IMR-90 (cell line): ENCODE measurements around the gene GNAT1. TPM values are rescaled to one million over a fixed set of nuclear protein-coding genes. Genes with fewer than 3 reads are reported as not detected.

Source experiments
- ATAC-seq: fragments of 200-7000 bp; cut with Tn5 transposase; 2 replicates; pipeline ENCODE4 v1.9.1; 2020; ENCODE audit warnings: low read depth, mild to moderate bottlenecking, moderate library complexity
- BruUV-seq: library from RNA; stranded (reverse); fragments of 400-500 nt; replicated peaks from 2 replicates; lab custom pipeline; 2021; lab: Mats Ljungman, UMichigan
- CTCF ChIA-PET: fragments of 300-600 bp; formaldehyde crosslinking; extraction: SDS; loops from one replicate; lab custom pipeline; 2021; ENCODE audit warnings: antibody characterized with exemption; lab: Yijun Ruan, JAX
- POLR2A ChIA-PET: fragments of 300-600 bp; sonication (Branson Sonifier 250); formaldehyde crosslinking; loops from one replicate; lab custom pipeline; 2022; ENCODE audit warnings: antibody characterized with exemption; ENCODE audit not compliant: unreplicated experiment; lab: Charles Lee
- DNase-seq: peaks from one replicate; pipeline ENCODE4 v3.0.0; 2013
- H2AFZ ChIP-seq: replicated peaks from 2 replicates; pipeline ENCODE3; 2013; ENCODE audit warnings: low read length, mild to moderate bottlenecking; ENCODE audit not compliant: poor library complexity
- H2AK5ac ChIP-seq: 2 replicates; pipeline ENCODE4 v1.6.1; 2013; ENCODE audit warnings: low read depth, low read length, inconsistent platforms
- H2AK9ac ChIP-seq: replicated peaks from 2 replicates; pipeline ENCODE3; 2013; ENCODE audit warnings: mild to moderate bottlenecking, low read depth, low read length, moderate library complexity; ENCODE audit not compliant: poor library complexity
- H2BK120ac ChIP-seq: 2 replicates; pipeline ENCODE4 v1.6.1; 2013; ENCODE audit warnings: low read depth, low read length, inconsistent platforms
- H2BK15ac ChIP-seq: 3 replicates; pipeline ENCODE4 v1.6.1; 2013; ENCODE audit warnings: low read depth, low read length, inconsistent platforms
- H2BK20ac ChIP-seq: 2 replicates; pipeline ENCODE4 v1.6.1; 2013; ENCODE audit warnings: low read depth, mild to moderate bottlenecking, inconsistent platforms, low read length, moderate library complexity
- H2BK5ac ChIP-seq: 2 replicates; pipeline ENCODE4 v1.6.1; 2013; ENCODE audit warnings: mild to moderate bottlenecking, low read depth, low read length, inconsistent platforms; ENCODE audit not compliant: poor library complexity, severe bottlenecking
- H3K14ac ChIP-seq: replicated peaks from 2 replicates; pipeline ENCODE4 v1.6.1; 2013; ENCODE audit warnings: low read depth, low read length, inconsistent platforms
- H3K18ac ChIP-seq: 2 replicates; pipeline ENCODE4 v1.6.1; 2013; ENCODE audit warnings: low read depth, low read length, control low read depth
- H3K23ac ChIP-seq: 2 replicates; pipeline ENCODE4 v1.6.1; 2013; ENCODE audit warnings: low read depth, low read length, inconsistent platforms
- H3K27ac ChIP-seq: 2 replicates; pipeline ENCODE4 v1.5.1; 2013; ENCODE audit warnings: mild to moderate bottlenecking, control low read depth, low read length; ENCODE audit not compliant: insufficient read depth
- H3K27me3 ChIP-seq: 2 replicates; pipeline ENCODE4 v1.6.1; 2013; ENCODE audit warnings: low read length; ENCODE audit not compliant: control insufficient read depth, insufficient read depth
- H3K36me3 ChIP-seq: 2 replicates; pipeline ENCODE4 v1.6.1; 2013; ENCODE audit warnings: low read length, mixed read lengths; ENCODE audit not compliant: control insufficient read depth, insufficient read depth
- H3K4ac ChIP-seq: 2 replicates; pipeline ENCODE4 v1.6.1; 2013; ENCODE audit warnings: low read depth, low read length, inconsistent platforms
- H3K4me1 ChIP-seq: 2 replicates; pipeline ENCODE4 v1.6.1; 2013; ENCODE audit warnings: low read length, mixed read lengths; ENCODE audit not compliant: control insufficient read depth, insufficient read depth
- H3K4me2 ChIP-seq: 2 replicates; pipeline ENCODE4 v1.6.1; 2013; ENCODE audit warnings: low read depth, mild to moderate bottlenecking, control low read depth, low read length, moderate library complexity
- H3K4me3 ChIP-seq: 2 replicates; pipeline ENCODE4 v1.5.1; 2013; ENCODE audit warnings: low read depth, mild to moderate bottlenecking, control low read depth, low read length, moderate library complexity; ENCODE audit not compliant: insufficient read depth
- H3K56ac ChIP-seq: 2 replicates; pipeline ENCODE4 v1.6.1; 2013; ENCODE audit warnings: low read length, inconsistent platforms; ENCODE audit not compliant: insufficient read depth; ENCODE audit errors: extremely low read depth
- H3K79me1 ChIP-seq, 2 experiments: 2 replicates each; pipeline ENCODE4 v1.6.1; 2013; ENCODE audit warnings: low read length in 2 of 2, inconsistent platforms in 1 of 2, low read depth in 1 of 2
- H3K9ac ChIP-seq: 2 replicates; pipeline ENCODE4 v1.6.1; 2013; ENCODE audit warnings: low read depth, low read length, control low read depth
- H3K9me1 ChIP-seq: 2 replicates; pipeline ENCODE4 v1.6.1; 2013; ENCODE audit warnings: low read length, inconsistent platforms; ENCODE audit not compliant: insufficient read depth
- H3K9me3 ChIP-seq: 2 replicates; pipeline ENCODE4 v1.6.1; 2013; ENCODE audit warnings: low read length; ENCODE audit not compliant: control insufficient read depth, insufficient read depth
- H4K20me1 ChIP-seq: 2 replicates; pipeline ENCODE4 v1.6.1; 2013; ENCODE audit warnings: low read length, inconsistent platforms; ENCODE audit not compliant: insufficient read depth
- H4K5ac ChIP-seq: 2 replicates; pipeline ENCODE4 v1.6.1; 2013; ENCODE audit warnings: mild to moderate bottlenecking, low read depth, low read length, control low read depth
- H4K8ac ChIP-seq, 2 experiments: 2 replicates each; pipeline ENCODE4 v1.6.1; 2013; ENCODE audit warnings: low read depth in 2 of 2, low read length in 2 of 2, control low read depth in 1 of 2, inconsistent platforms in 1 of 2
- H4K91ac ChIP-seq: 2 replicates; pipeline ENCODE4 v1.6.1; 2013; ENCODE audit warnings: low read depth, low read length, inconsistent platforms; ENCODE audit not compliant: insufficient read depth
- BHLHE40 ChIP-seq: fragments of 150-350 bp; IDR thresholded peaks from 2 replicates; pipeline ENCODE4 v1.6.1; 2016; ENCODE audit warnings: mild to moderate bottlenecking, low read depth, low read length
- CEBPB ChIP-seq: IDR thresholded peaks from 2 replicates; pipeline ENCODE4 v1.6.1; 2012; ENCODE audit warnings: low read depth, low read length, improper control_type of control experiment
- CTCF ChIP-seq: conservative IDR thresholded peaks from 2 replicates; pipeline ENCODE4 v1.5.1; 2012; ENCODE audit warnings: mild to moderate bottlenecking, low read depth, low read length, improper control_type of control experiment
- ELK1 ChIP-seq: fragments of 150-350 bp; IDR thresholded peaks from 2 replicates; pipeline ENCODE4 v1.6.1; 2016; ENCODE audit warnings: low read depth, mild to moderate bottlenecking, low read length, moderate library complexity, borderline replicate concordance
- FOS ChIP-seq: fragments of 150-350 bp; IDR thresholded peaks from 2 replicates; pipeline ENCODE4 v1.6.1; 2016; ENCODE audit warnings: low read depth, low read length
- MAFK ChIP-seq: IDR thresholded peaks from 2 replicates; pipeline ENCODE4 v1.6.1; 2012; ENCODE audit warnings: low read depth, low read length, improper control_type of control experiment
- MXI1 ChIP-seq: IDR thresholded peaks from 2 replicates; pipeline ENCODE4 v1.6.1; 2012; ENCODE audit warnings: low read depth, mild to moderate bottlenecking, low read length, moderate library complexity, borderline replicate concordance
- RAD21 ChIP-seq: IDR thresholded peaks from 2 replicates; pipeline ENCODE4 v1.6.1; 2012; ENCODE audit warnings: low read length, improper control_type of control experiment
- RCOR1 ChIP-seq: IDR thresholded peaks from 2 replicates; pipeline ENCODE4 v1.6.1; 2012; ENCODE audit warnings: mild to moderate bottlenecking, low read length, improper control_type of control experiment; ENCODE audit not compliant: insufficient replicate concordance
- RFX5 ChIP-seq: IDR thresholded peaks from 2 replicates; pipeline ENCODE4 v1.8.0; 2012; ENCODE audit warnings: low read depth, mild to moderate bottlenecking, low read length, moderate library complexity
- USF2 ChIP-seq: fragments of 150-350 bp; IDR thresholded peaks from 2 replicates; pipeline ENCODE4 v1.6.1; 2017; ENCODE audit warnings: mild to moderate bottlenecking, antibody characterized with exemption, low read length, low read depth
- WGBS, 2 experiments: methylation state at CpG; one replicate each; pipeline versions ENCODE4 v1.1.5 to v1.1.7; 2013; ENCODE audit warnings: missing lambda C conversion rate in 2 of 2; ENCODE audit not compliant: insufficient read length in 1 of 2; ENCODE audit errors: extremely low coverage in 2 of 2; 5-methylcytosine and 5-hydroxymethylcytosine counted together
- dilution Hi-C: fragments of 300-500 bp; cut with HindIII; formaldehyde crosslinking; loops from one replicate; pipeline ENCODE4 v1.14.3; 2018; ENCODE audit warnings: low sequenced_read_pairs; ENCODE audit not compliant: unreplicated experiment
- in situ Hi-C: fragments of 300-500 bp; cut with MboI; formaldehyde crosslinking; loops from 3 replicates; pipeline ENCODE4 v1.14.3; 2019; ENCODE audit warnings: low sequenced_read_pairs, inconsistent platforms, mixed read lengths
- intact Hi-C: fragments of 100-400 bp; cut with micrococcal nuclease; formaldehyde crosslinking; loops from 2 replicates; pipeline ENCODE4 v1.10.0; 2022
- polyA plus RNA-seq, 3 experiments: library from polyadenylated mRNA; depleted of rRNA; stranded (reverse); fragments of >200 nt; gene quantifications; 2 replicates each; pipeline ENCODE4 v1.2.3, GENCODE V29; 2012; ENCODE audit warnings: low replicate concordance in 1 of 3
- total RNA-seq: library from RNA; depleted of rRNA; stranded (reverse); fragments of >200 nt; gene quantifications from 2 replicates; pipeline ENCODE4 v1.2.3, GENCODE V29; 2012

Gene GNAT1
- total and polyA plus RNA-seq, 2 of the 4 experiments (the other 2 are of a cell fraction) = not detected

- TF ChIP-seq USF2 (no peak), CTCF (no peak)
Measured at GRCh38 chr3:50167841-50168209, 23.6 kb upstream of the GNAT1 start (continued).

GRCh38 chr3:50168388-50168787, 23.0 kb upstream of the GNAT1 start:
- peak overlapping the region in 1 of 2 experiments; percentile 4; a peak in 1 of 4 replicates for H4K8ac ChIP-seq
- no peak overlapping the region for H3K4me2 ChIP-seq
- peak overlapping the region; percentile 26; the same call in 1 of the 2 replicates for H3K14ac ChIP-seq
- no peak overlapping the region for H4K5ac ChIP-seq
- H2BK120ac ChIP-seq = peak overlapping the region; percentile 22
- no peak overlapping the region; the same call in 1 of the 2 replicates for H3K27ac ChIP-seq
- no peak overlapping the region for H2AK9ac ChIP-seq
- H2BK5ac ChIP-seq = no peak overlapping the region
- in situ Hi-C loops (no loop called here), dilution Hi-C loops (no loop called here), intact Hi-C loops (no loop called here)
- peaks cover 4% of the 10 kb centered on the region; the same call in 1 of the 2 replicates for H4K20me1 ChIP-seq
- POLR2A ChIA-PET = no interaction called here
- H2AFZ ChIP-seq = no peak overlapping the region
- peak overlapping the region; percentile 59 for H2AK5ac ChIP-seq
- H3K9me3 ChIP-seq = no peaks in the 10 kb centered on the region
- H3K27me3 ChIP-seq = no peaks in the 10 kb centered on the region
- no peak overlapping the region for H3K18ac ChIP-seq
- ATAC-seq (no peak), DNase-seq (no peak)
- H2BK20ac ChIP-seq = no peak overlapping the region
- peaks cover 15 to 87% of the 10 kb centered on the region in 2 experiments; a peak in 3 of 4 replicates for H3K79me1 ChIP-seq
- H3K4ac ChIP-seq = peak overlapping the region; percentile 43
- H2BK15ac ChIP-seq = no peak overlapping the region
- H3K4me3 ChIP-seq = no peak overlapping the region
- no peak overlapping the region for H3K9ac ChIP-seq
- H3K36me3 ChIP-seq = no peaks in the 10 kb centered on the region
- no peak overlapping the region for H3K23ac ChIP-seq
- WGBS, 2 experiments = 64% methylated on average over 5 of the region's 9 CpGs; no CpG with 5 or more reads in 1 of the 2 experiments
- H4K91ac ChIP-seq = no peak overlapping the region
- peaks cover 54% of the 10 kb centered on the region for H3K4me1 ChIP-seq
- H3K9me1 ChIP-seq = peaks cover 40% of the 10 kb centered on the region
- CTCF ChIA-PET = no interaction called here
- no peak overlapping the region for H3K56ac ChIP-seq
- BruUV-seq = no TSS peak
- TF ChIP-seq ELK1 (no peak), RFX5 (no peak), RCOR1 (no peak), RAD21 (no peak), BHLHE40 (no peak), CEBPB (no peak), MXI1 (no peak), CTCF (no peak), MAFK (no peak), FOS (no peak)
